ENCODE data around the gene GPR137B.

The GPR137B gene

GRCh38 chr1:236128646-236129178 is 13.6 kb upstream of the GPR137B start:
- no peak for TF ChIP-seq CTCF (IDR thresholded peaks at IDR 0.05; ENCODE audit: insufficient read depth, low read depth, low read length, missing control alignments)
- no peak overlapping the region for H3K4me3 ChIP-seq (ENCODE audit: low read depth, low read length)
- DNase-seq (ENCODE audit: low read depth), result no peak

GRCh38 chr1:236129306-236129705 is 13.0 kb upstream of the GPR137B start:
- DNase-seq (ENCODE audit: low read depth), result no peak
- H3K4me3 ChIP-seq (ENCODE audit: low read depth, low read length), result no peak overlapping the region

GRCh38 chr1:236130372-236130771 is 12.0 kb upstream of the GPR137B start:
- no peak overlapping the region for H3K4me3 ChIP-seq (ENCODE audit: low read depth, low read length)
- DNase-seq (ENCODE audit: low read depth), result no peak
- no peak for TF ChIP-seq CTCF (IDR thresholded peaks at IDR 0.05; ENCODE audit: insufficient read depth, low read depth, low read length, missing control alignments)

More at GRCh38 chr1:236129306-236129705, 13.0 kb upstream of the GPR137B start:
- no peak for TF ChIP-seq CTCF (IDR thresholded peaks at IDR 0.05; ENCODE audit: insufficient read depth, low read depth, low read length, missing control alignments)

- no peak for TF ChIP-seq CTCF (IDR thresholded peaks at IDR 0.05; ENCODE audit: insufficient read depth, low read depth, low read length, missing control alignments)
- no peak for DNase-seq (ENCODE audit: low read depth)
- no peak overlapping the region for H3K4me3 ChIP-seq (ENCODE audit: low read depth, low read length)
These were observed 10.4 kb upstream of the GPR137B start for GRCh38 chr1:236131916-236132315.

DNA sequence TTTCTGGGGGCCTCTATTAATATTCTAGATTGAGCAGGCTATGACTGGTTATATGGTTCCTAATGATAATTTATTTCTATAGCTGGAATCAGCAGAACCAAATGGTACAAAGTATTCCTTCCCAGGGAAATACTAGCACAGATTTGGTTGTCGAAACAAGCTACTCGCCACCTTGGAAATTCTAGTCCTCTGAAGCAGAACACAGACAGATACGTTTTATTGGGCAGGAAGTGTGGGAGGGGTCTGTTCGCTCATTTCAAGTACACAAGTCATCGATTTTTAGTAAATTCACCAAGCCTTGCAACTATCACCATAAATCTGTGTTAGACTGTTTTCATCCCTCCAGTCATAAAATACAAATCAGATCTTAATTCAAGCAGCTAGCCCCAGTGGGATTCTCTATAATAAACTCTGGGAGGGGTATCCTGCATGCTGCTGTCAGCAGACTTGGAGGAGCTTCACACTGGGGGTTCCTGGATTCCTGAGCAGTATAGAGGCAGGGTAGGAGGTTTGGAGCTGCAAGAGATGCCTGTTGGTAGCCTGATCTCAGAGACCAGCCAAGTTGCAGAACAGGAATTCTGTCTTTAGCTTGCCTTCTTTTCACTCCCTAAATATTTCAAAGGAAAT is 9.8 kb upstream of the GPR137B start:
- no peak for DNase-seq (ENCODE audit: low read depth)
- H3K4me3 ChIP-seq (ENCODE audit: low read depth, low read length), result no peak overlapping the region
- no peak for TF ChIP-seq CTCF (IDR thresholded peaks at IDR 0.05; ENCODE audit: insufficient read depth, low read depth, low read length, missing control alignments)

DNA sequence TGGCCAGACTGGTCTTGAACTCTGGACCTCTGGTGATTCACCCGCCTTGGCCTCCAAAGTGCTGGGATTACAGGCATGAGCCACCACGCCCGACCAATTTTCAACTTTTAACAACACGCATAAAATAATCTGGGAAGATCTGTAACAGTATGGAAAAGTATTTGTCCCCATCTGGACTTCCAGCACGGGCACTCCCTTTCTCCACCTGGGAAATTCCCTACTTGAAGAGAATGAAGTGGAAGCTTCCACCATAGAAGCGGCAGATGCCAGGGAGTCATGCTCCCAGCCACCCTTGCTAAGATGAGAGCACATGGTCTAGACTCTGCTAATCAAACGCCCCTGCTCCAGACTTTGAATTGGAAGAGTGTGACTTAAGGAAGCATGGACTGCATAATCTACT is 9.0 kb upstream of the GPR137B start:
- DNase-seq (ENCODE audit: low read depth), result no peak
- TF ChIP-seq CTCF (IDR thresholded peaks at IDR 0.05; ENCODE audit: insufficient read depth, low read depth, low read length, missing control alignments), result no peak
- H3K4me3 ChIP-seq (ENCODE audit: low read depth, low read length), result no peak overlapping the region

DNA sequence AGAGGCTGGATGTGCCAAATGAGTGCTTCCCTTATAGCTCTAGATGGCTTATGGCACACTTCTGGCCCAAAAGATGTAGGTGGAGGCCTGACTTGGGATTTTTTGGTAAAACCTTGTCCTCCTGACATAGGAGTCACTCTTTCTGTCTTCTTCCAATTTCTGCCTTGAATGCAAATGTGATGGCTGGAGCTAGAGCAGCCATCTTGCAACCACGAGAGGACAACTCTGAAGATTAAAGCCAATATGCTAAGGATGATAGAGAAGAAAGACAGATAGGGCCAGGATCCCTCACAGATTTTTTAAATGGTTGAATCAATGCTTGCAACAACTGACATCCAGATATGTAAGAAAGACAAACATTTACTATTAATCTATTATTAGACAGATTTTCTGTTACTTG is 8.5 kb upstream of the GPR137B start:
- DNase-seq (ENCODE audit: low read depth), result no peak
- no peak overlapping the region for H3K4me3 ChIP-seq (ENCODE audit: low read depth, low read length)
- no peak for TF ChIP-seq CTCF (IDR thresholded peaks at IDR 0.05; ENCODE audit: insufficient read depth, low read depth, low read length, missing control alignments)
